Activated T-helper 17 cell treated with anti-CD3 and anti-CD28 coated beads, Interleukin-2, amount 50 U/mL, for 72 hours (primary cell): ENCODE data around the gene AIRE. TPM values are rescaled to one million over a fixed set of nuclear protein-coding genes. Genes with fewer than 3 reads are reported as not detected.

Source experiments
- ATAC-seq: fragments of 150-1000 bp; cut with Tn5 transposase; replicated peaks from 2 replicates; pipeline ENCODE4 v1.10.0; 2021; ENCODE audit warnings: mild to moderate bottlenecking, moderate library complexity
- H3K27ac Mint-ChIP-seq: one replicate; pipeline ENCODE4 v1.8.0; 2022; ENCODE audit warnings: mixed read lengths
- H3K27me3 Mint-ChIP-seq: one replicate; pipeline ENCODE4 v1.8.0; 2022; ENCODE audit warnings: mixed read lengths
- H3K36me3 Mint-ChIP-seq: one replicate; pipeline ENCODE4 v1.8.0; 2022; ENCODE audit warnings: low read depth, mild to moderate bottlenecking, mixed read lengths
- H3K4me1 Mint-ChIP-seq: one replicate; pipeline ENCODE4 v1.8.0; 2022; ENCODE audit warnings: mixed read lengths
- H3K4me3 Mint-ChIP-seq: one replicate; pipeline ENCODE4 v1.8.0; 2022; ENCODE audit warnings: mild to moderate bottlenecking, mixed read lengths
- H3K9me3 Mint-ChIP-seq: one replicate; pipeline ENCODE4 v1.8.0; 2022; ENCODE audit warnings: mixed read lengths
- total RNA-seq, 2 donors: library from RNA; stranded (reverse); gene quantifications; one replicate each; pipeline ENCODE4 v1.2.3, GENCODE V29; 2022

AIRE gene
- total RNA-seq, 2 donors from 2014 or later: not detected

- H3K4me3 Mint-ChIP-seq: no peak overlapping the region
- no peaks in the 10 kb centered on the region for H3K9me3 Mint-ChIP-seq
- H3K4me1 Mint-ChIP-seq: peaks cover under 1% of the 10 kb centered on the region
- no peak for ATAC-seq
- no peak overlapping the region for H3K27ac Mint-ChIP-seq
- no peaks in the 10 kb centered on the region for H3K27me3 Mint-ChIP-seq
- H3K36me3 Mint-ChIP-seq: peaks cover 43% of the 10 kb centered on the region
Measured at GRCh38 chr21:44316277-44316900, 30.7 kb downstream of the AIRE start.

GRCh38 chr21:44317241-44317782, 31.6 kb downstream of the AIRE start:
- no peak overlapping the region for H3K27ac Mint-ChIP-seq
- H3K4me3 Mint-ChIP-seq: no peak overlapping the region
- H3K4me1 Mint-ChIP-seq: no peaks in the 10 kb centered on the region
- H3K36me3 Mint-ChIP-seq: peaks cover 39% of the 10 kb centered on the region
- ATAC-seq: no peak
- H3K9me3 Mint-ChIP-seq: no peaks in the 10 kb centered on the region
- H3K27me3 Mint-ChIP-seq: no peaks in the 10 kb centered on the region

GRCh38 chr21:44317871-44318270, 32.2 kb downstream of the AIRE start:
- Mint-ChIP-seq H3K36me3 (peaks cover 38% of the 10 kb centered on the region), H3K27ac (no peak overlapping the region), H3K9me3 (no peaks in the 10 kb centered on the region), H3K4me1 (no peaks in the 10 kb centered on the region), H3K4me3 (no peak overlapping the region), H3K27me3 (no peaks in the 10 kb centered on the region)
- ATAC-seq: no peak

GRCh38 chr21:44318489-44319285, 33.0 kb downstream of the AIRE start:
- ATAC-seq: no peak
- peaks cover 42% of the 10 kb centered on the region for H3K36me3 Mint-ChIP-seq
- H3K27ac Mint-ChIP-seq: no peak overlapping the region
- H3K4me3 Mint-ChIP-seq: no peak overlapping the region
- no peaks in the 10 kb centered on the region for H3K4me1 Mint-ChIP-seq
- no peaks in the 10 kb centered on the region for H3K27me3 Mint-ChIP-seq
- H3K9me3 Mint-ChIP-seq: no peaks in the 10 kb centered on the region

GRCh38 chr21:44319407-44320065, 33.9 kb downstream of the AIRE start:
- H3K4me3 Mint-ChIP-seq: no peak overlapping the region
- H3K27ac Mint-ChIP-seq: no peak overlapping the region
- H3K4me1 Mint-ChIP-seq: no peaks in the 10 kb centered on the region
- no peaks in the 10 kb centered on the region for H3K27me3 Mint-ChIP-seq
- no peak for ATAC-seq
- H3K9me3 Mint-ChIP-seq: no peaks in the 10 kb centered on the region
- H3K36me3 Mint-ChIP-seq: peaks cover 43% of the 10 kb centered on the region

GRCh38 chr21:44320847-44321246, 35.2 kb downstream of the AIRE start:
- no peaks in the 10 kb centered on the region for H3K9me3 Mint-ChIP-seq
- no peak overlapping the region for H3K27ac Mint-ChIP-seq
- no peaks in the 10 kb centered on the region for H3K4me1 Mint-ChIP-seq
- no peaks in the 10 kb centered on the region for H3K27me3 Mint-ChIP-seq
- H3K4me3 Mint-ChIP-seq: no peak overlapping the region
- peaks cover 43% of the 10 kb centered on the region for H3K36me3 Mint-ChIP-seq
- ATAC-seq: no peak

- Mint-ChIP-seq H3K27me3 (no peaks in the 10 kb centered on the region), H3K4me1 (no peaks in the 10 kb centered on the region), H3K36me3 (peaks cover 37% of the 10 kb centered on the region), H3K4me3 (no peak overlapping the region), H3K27ac (no peak overlapping the region), H3K9me3 (no peaks in the 10 kb centered on the region)
- ATAC-seq: no peak
Measured at GRCh38 chr21:44321846-44322450, 36.3 kb downstream of the AIRE start.

GRCh38 chr21:44322621-44323325, 37.1 kb downstream of the AIRE start:
- Mint-ChIP-seq H3K9me3 (no peaks in the 10 kb centered on the region), H3K4me1 (no peaks in the 10 kb centered on the region), H3K36me3 (peaks cover 37% of the 10 kb centered on the region), H3K27ac (no peak overlapping the region), H3K27me3 (no peaks in the 10 kb centered on the region), H3K4me3 (no peak overlapping the region)
- no peak for ATAC-seq

- no peak for ATAC-seq
- no peak overlapping the region for H3K4me3 Mint-ChIP-seq
- no peaks in the 10 kb centered on the region for H3K9me3 Mint-ChIP-seq
- H3K36me3 Mint-ChIP-seq: peaks cover 31% of the 10 kb centered on the region
- H3K27me3 Mint-ChIP-seq: no peaks in the 10 kb centered on the region
- no peaks in the 10 kb centered on the region for H3K4me1 Mint-ChIP-seq
- H3K27ac Mint-ChIP-seq: no peak overlapping the region
Measured at GRCh38 chr21:44323591-44323990, 37.9 kb downstream of the AIRE start.

GRCh38 chr21:44324106-44324853, 38.6 kb downstream of the AIRE start:
- no peaks in the 10 kb centered on the region for H3K4me1 Mint-ChIP-seq
- no peak overlapping the region for H3K27ac Mint-ChIP-seq
- H3K4me3 Mint-ChIP-seq: no peak overlapping the region
- H3K36me3 Mint-ChIP-seq: peaks cover 24% of the 10 kb centered on the region
- no peaks in the 10 kb centered on the region for H3K9me3 Mint-ChIP-seq
- no peaks in the 10 kb centered on the region for H3K27me3 Mint-ChIP-seq
- no peak for ATAC-seq

GRCh38 chr21:44324854-44325107, 39.1 kb downstream of the AIRE start:
- Mint-ChIP-seq H3K36me3 (peaks cover 21% of the 10 kb centered on the region), H3K27ac (no peak overlapping the region), H3K27me3 (no peaks in the 10 kb centered on the region), H3K4me3 (no peak overlapping the region), H3K4me1 (no peaks in the 10 kb centered on the region), H3K9me3 (no peaks in the 10 kb centered on the region)
- ATAC-seq: no peak

GRCh38 chr21:44325386-44326271, 40.0 kb downstream of the AIRE start:
- H3K36me3 Mint-ChIP-seq: peaks cover 21% of the 10 kb centered on the region
- no peaks in the 10 kb centered on the region for H3K27me3 Mint-ChIP-seq
- H3K9me3 Mint-ChIP-seq: no peaks in the 10 kb centered on the region
- H3K27ac Mint-ChIP-seq: no peak overlapping the region
- no peak overlapping the region for H3K4me3 Mint-ChIP-seq
- H3K4me1 Mint-ChIP-seq: no peaks in the 10 kb centered on the region
- no peak for ATAC-seq

- Mint-ChIP-seq H3K36me3 (peaks cover 21% of the 10 kb centered on the region), H3K27ac (no peak overlapping the region), H3K4me1 (no peaks in the 10 kb centered on the region), H3K4me3 (no peak overlapping the region), H3K27me3 (no peaks in the 10 kb centered on the region), H3K9me3 (no peaks in the 10 kb centered on the region)
- ATAC-seq: no peak
Measured at GRCh38 chr21:44326272-44326647, 40.6 kb downstream of the AIRE start.
